HL-60 (cell line): Measurements from ENCODE around the gene LRRC4C.

ENCODE experiments used
- DNase-seq, 2 experiments: peaks; one replicate each; pipeline ENCODE4 v3.0.0-alpha.2; 2010 to 2020; ENCODE audit warnings: low read depth in 1 of 2, low spot score in 1 of 2
- H3K27ac ChIP-seq: fragments of 250-450 bp; sonication (Bioruptor Pico); replicated peaks from 2 replicates; pipeline ENCODE4 v1.5.1; 2020; ENCODE audit warnings: mild to moderate bottlenecking, moderate library complexity
- H3K27me3 ChIP-seq: fragments of 250-450 bp; sonication (Bioruptor Pico); 2 replicates; pipeline ENCODE4 v1.5.1; 2021; ENCODE audit warnings: mild to moderate bottlenecking, moderate library complexity; ENCODE audit not compliant: insufficient read depth, poor library complexity, severe bottlenecking
- H3K4me3 ChIP-seq: replicated peaks from 2 replicates; pipeline ENCODE4 v1.5.1; 2011; ENCODE audit warnings: mild to moderate bottlenecking, control low read depth, low read length; ENCODE audit not compliant: insufficient read depth
- CTCF ChIP-seq: IDR thresholded peaks from one replicate; pipeline ENCODE4 v1.5.1; 2011; ENCODE audit warnings: low read length, control low read depth, inconsistent platforms; ENCODE audit not compliant: insufficient read depth
- GABPA ChIP-seq: IDR thresholded peaks from 2 replicates; pipeline ENCODE4 v1.6.1; 2012; ENCODE audit warnings: low read depth
- POLR2AphosphoS5 ChIP-seq: IDR thresholded peaks from 2 replicates; pipeline ENCODE4 v1.6.1; 2012; ENCODE audit warnings: low read depth
- REST ChIP-seq: IDR thresholded peaks from 2 replicates; pipeline ENCODE4 v1.6.1; 2012; ENCODE audit warnings: low read depth; ENCODE audit not compliant: insufficient replicate concordance
- SPI1 ChIP-seq: IDR thresholded peaks from 2 replicates; pipeline ENCODE4 v1.6.1; 2012; ENCODE audit warnings: low read depth, mild to moderate bottlenecking, borderline replicate concordance

Gene LRRC4C

GRCh38 chr11:41394521-41395195 lies 64.8 kb downstream of the LRRC4C start:
- no peak overlapping the region for H3K27ac ChIP-seq
- no peak for TF ChIP-seq SPI1
- TF ChIP-seq GABPA, result no peak
- no peak for TF ChIP-seq REST
- no peak for TF ChIP-seq CTCF
- no peak for TF ChIP-seq POLR2AphosphoS5
- H3K27me3 ChIP-seq, result no peaks in the 10 kb centered on the region

GRCh38 chr11:41392596-41392995 lies 66.9 kb downstream of the LRRC4C start:
- no peak overlapping the region for H3K4me3 ChIP-seq
- TF ChIP-seq CTCF (no peak), POLR2AphosphoS5 (no peak), SPI1 (no peak), GABPA (no peak), REST (no peak)
- H3K27ac ChIP-seq, result no peak overlapping the region
- H3K27me3 ChIP-seq, result no peaks in the 10 kb centered on the region
- no peak for DNase-seq

More at GRCh38 chr11:41394521-41395195, 64.8 kb downstream of the LRRC4C start:
- no peak for DNase-seq
- H3K4me3 ChIP-seq, result no peak overlapping the region

DNA sequence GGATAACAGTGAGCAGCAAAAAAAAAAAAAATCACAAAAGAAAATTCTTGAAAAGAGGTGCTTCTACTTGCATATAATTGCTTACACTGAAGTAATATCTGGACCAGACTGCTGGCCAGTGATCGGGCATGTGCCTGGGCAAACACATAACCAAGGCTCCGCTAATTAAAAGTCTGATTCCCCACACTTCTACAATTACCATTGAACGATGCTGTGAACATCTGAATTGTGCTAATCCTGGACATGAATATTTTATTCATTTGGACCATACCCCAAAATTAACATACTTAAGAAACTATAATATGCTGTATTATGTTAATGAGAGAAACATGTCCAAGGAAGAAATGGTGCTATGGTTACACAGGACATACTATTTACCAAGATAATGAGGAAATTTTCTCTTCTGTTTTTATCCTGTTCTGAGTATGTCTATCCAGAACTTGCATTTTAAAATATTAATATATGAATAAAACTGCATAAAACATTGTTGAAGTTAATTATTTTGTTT lies 69.8 kb downstream of the LRRC4C start:
- TF ChIP-seq POLR2AphosphoS5 (no peak), GABPA (no peak)
- no peak overlapping the region for H3K27ac ChIP-seq
- DNase-seq, result no peak
- no peak overlapping the region for H3K4me3 ChIP-seq
- no peaks in the 10 kb centered on the region for H3K27me3 ChIP-seq

DNA sequence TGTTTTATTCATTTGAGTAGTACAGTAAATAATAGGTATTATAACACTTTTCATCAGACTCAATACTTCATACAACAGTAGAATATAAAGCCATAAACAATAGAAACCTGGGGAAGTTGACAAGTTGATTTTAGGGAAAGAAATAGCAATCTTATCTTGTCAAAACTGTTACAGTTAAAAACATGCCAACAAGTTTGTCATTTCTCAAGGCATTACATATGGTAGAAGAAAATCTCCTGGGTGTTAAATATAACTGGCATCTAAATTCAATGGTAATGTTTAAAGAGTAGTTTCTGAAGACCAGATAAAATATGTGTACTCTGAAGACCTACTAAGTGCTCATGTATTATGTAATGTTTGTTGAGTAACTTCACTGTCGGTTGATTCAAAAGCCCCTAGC lies 75.1 kb downstream of the LRRC4C start:
- H3K4me3 ChIP-seq, result no peak overlapping the region
- H3K27ac ChIP-seq, result no peak overlapping the region
- H3K27me3 ChIP-seq, result no peaks in the 10 kb centered on the region
- TF ChIP-seq REST (no peak), GABPA (no peak), SPI1 (no peak), CTCF (no peak), POLR2AphosphoS5 (no peak)
- no peak for DNase-seq
